Cardiac ventricle fibroblast (primary cell): Measurements from ENCODE around the gene SEMA4A. TPM values are rescaled to one million over a fixed set of nuclear protein-coding genes. Genes with fewer than 3 reads are reported as not detected.

Source experiments
- total RNA-seq: library from RNA; depleted of rRNA; stranded (reverse); fragments of >200 nt; gene quantifications from 2 replicates; pipeline ENCODE4 v1.2.3, GENCODE V29; 2015

Gene SEMA4A
- 1.8 TPM in 1 of 2 replicates, not detected in the other for total RNA-seq

DNA sequence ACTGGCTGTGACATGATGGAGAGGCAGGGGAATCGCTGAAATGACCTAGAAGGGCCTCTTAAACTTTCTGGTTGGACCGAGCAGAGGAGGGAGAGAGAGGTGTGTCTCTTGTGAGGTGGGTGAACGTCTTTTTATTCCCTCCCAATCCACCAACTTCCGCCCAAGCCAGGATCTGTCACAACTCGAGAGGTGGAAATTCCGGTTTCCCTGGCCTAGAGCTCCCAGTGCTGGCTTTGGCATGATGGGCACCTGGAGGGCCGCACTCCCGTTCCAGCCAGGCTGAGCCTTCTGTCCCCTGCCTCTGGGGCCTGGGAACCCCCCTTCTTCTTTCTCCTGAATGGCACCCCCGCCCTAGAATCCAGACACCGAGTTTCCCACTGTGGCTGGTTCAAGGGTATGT, at the start of gene SEMA4A:
SEMA4A (plus strand) TSS at position 224 of the 400 bp plus-strand sequence. CDS start 994 bp downstream, outside the sequence.

DNA sequence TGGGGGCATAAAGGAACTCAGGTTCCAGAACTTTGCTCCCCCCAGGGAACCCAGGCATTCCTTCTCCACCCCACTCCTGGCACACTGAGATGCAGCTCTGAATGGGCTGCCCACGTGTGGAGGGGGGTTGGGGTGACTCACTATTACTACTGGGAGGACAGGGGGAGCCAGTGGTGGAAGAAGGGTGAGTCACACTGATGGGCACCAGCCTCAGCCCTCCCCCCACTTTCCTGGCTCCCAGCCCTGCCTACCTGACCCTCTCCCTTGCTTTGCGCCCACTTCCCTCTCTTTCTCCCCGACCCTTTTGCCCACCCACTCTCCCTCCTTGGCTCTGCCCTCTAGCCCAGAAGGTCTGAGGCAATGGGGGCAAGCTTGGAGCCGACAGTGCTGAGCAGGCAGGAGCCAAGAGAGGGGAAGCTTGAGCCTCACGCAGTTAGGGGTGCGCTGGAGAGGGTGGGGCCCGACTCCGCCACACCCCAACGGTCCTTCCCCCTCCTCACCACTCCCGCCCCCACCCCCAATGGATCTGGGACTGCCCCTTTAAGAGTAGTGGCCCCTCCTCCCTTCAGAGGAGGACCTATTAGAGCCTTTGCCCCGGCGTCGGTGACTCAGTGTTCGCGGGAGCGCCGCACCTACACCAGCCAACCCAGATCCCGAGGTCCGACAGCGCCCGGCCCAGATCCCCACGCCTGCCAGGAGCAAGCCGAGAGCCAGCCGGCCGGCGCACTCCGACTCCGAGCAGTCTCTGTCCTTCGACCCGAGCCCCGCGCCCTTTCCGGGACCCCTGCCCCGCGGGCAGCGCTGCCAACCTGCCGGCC, 39.1 kb upstream of the SEMA4A start, which contains the start of gene LMNA:
LMNA (plus strand) TSS at position 611 of the 818 bp plus-strand sequence. CDS start 208 bp downstream, outside the sequence.

DNA sequence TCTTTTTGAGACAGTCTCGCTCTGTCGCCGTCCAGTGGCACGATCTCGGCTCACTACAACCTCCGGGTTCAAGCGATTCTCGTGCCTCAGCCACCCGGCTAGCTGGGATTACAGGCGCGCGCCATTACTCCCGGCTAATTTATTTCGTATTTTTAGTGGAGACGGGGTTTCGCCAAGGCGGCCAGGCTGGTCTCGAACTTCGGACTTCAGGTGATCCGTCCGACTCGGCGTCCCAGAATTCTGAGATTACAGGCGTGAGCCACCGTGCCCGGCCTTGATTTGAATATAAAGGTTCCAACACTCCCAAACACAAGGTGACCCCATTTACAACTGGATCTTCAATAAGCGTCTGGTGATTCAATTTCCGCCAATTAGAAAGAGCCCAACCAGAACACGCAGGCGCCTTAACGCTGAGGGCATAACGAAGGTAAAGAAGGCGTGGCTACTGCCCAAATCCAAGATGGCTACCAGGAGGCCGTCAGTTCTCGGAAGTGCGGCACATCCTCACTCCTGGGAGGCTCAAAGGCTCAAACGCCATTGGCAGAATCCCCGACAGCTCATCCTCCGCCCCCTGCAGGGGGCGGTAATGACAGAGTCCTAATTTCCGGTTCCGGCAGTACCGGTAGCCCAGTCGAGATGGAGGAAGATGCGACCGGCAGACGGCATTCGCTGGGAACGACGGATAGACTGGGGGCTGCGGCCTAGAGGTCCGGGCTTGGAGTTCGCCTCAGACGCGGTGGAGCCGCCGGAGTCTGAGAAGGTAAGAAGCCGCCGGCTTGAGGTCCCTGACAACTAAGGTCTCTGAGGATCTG, 40.3 kb downstream of the SEMA4A start, which contains the start of gene SLC25A44:
SLC25A44 (plus strand) TSS at position 617 of the 812 bp plus-strand sequence. CDS start 5,744 bp downstream, outside the sequence.

GRCh38 chr1:156212833-156213643, 59.7 kb downstream of the SEMA4A start, which contains the start of gene PMF1:
TSS of gene PMF1 (plus strand) at chr1:156213007. CDS start at chr1:156213016, 9 bp downstream.

Other genes starting within 250 kb of the SEMA4A start
- gene RIT1, start 242.2 kb upstream of the SEMA4A start, total RNA-seq, result 10.4 and 18.4 TPM in 2 replicates
- gene KHDC4, start 219.2 kb upstream of the SEMA4A start, total RNA-seq, result 17.2 and 24.5 TPM in 2 replicates
- not detected in 2 replicates for gene RXFP4, start 211.9 kb upstream of the SEMA4A start, total RNA-seq
- gene ARHGEF2, start 175.0 kb upstream of the SEMA4A start, total RNA-seq, result 46.4 and 51.5 TPM in 2 replicates
- 460 and 537 TPM in 2 replicates for gene SSR2, start 132.6 kb upstream of the SEMA4A start, total RNA-seq
- 9.1 and 13.3 TPM in 2 replicates for gene UBQLN4, start 99.8 kb upstream of the SEMA4A start, total RNA-seq
- gene LAMTOR2, start 98.8 kb upstream of the SEMA4A start, total RNA-seq, result 69.9 and 81.7 TPM in 2 replicates
- not detected in 2 replicates for gene RAB25, start 92.4 kb upstream of the SEMA4A start, total RNA-seq
- 0.62 and 3.9 TPM in 2 replicates for gene MEX3A, start 71.1 kb upstream of the SEMA4A start, total RNA-seq
- gene LMNA, start 38.9 kb upstream of the SEMA4A start, total RNA-seq, result 816 and 907 TPM in 2 replicates
- gene SLC25A44, start 40.5 kb downstream of the SEMA4A start, total RNA-seq, result 12.4 and 13.0 TPM in 2 replicates
- gene PMF1, start 59.4 kb downstream of the SEMA4A start, total RNA-seq, result 28.0 and 38.6 TPM in 2 replicates
- 0.59 TPM in 1 of 2 replicates, not detected in the other for gene BGLAP, start 88.6 kb downstream of the SEMA4A start, total RNA-seq
- 0.37 TPM in 1 of 2 replicates, not detected in the other for gene PAQR6, start 94.5 kb downstream of the SEMA4A start, total RNA-seq
- 24.6 TPM in 2 replicates for gene SMG5, start 129.2 kb downstream of the SEMA4A start, total RNA-seq
- gene TMEM79, start 130.7 kb downstream of the SEMA4A start, total RNA-seq, result 1.1 and 2.1 TPM in 2 replicates
- 87.1 and 87.4 TPM in 2 replicates for gene GLMP, start 142.1 kb downstream of the SEMA4A start, total RNA-seq
- gene VHLL, start 145.7 kb downstream of the SEMA4A start, total RNA-seq, result not detected in 2 replicates
- 189 and 190 TPM in 2 replicates for gene CCT3, start 184.7 kb downstream of the SEMA4A start, total RNA-seq
- gene TSACC, start 184.9 kb downstream of the SEMA4A start, total RNA-seq, result 0.62 TPM in 1 of 2 replicates, not detected in the other
- gene RHBG, start 215.6 kb downstream of the SEMA4A start, total RNA-seq, result 0.10 TPM in 1 of 2 replicates, not detected in the other